HepG2 (cell line): ENCODE results near the gene ARHGAP35. TPM values are rescaled to one million over a fixed set of nuclear protein-coding genes. Genes with fewer than 3 reads are reported as not detected.

Experiments
- ATAC-seq: fragments of 200-7000 bp; cut with Tn5 transposase; 3 replicates; pipeline ENCODE4 v1.9.1; 2020; ENCODE audit warnings: mild to moderate bottlenecking, moderate library complexity
- BruUV-seq: library from RNA; stranded (reverse); fragments of 400-500 nt; replicated peaks from 2 replicates; lab custom pipeline; 2021; lab: Mats Ljungman, UMichigan
- CTCF ChIA-PET: fragments of 300-600 bp; formaldehyde crosslinking; extraction: SDS; loops from one replicate; lab custom pipeline; 2021; ENCODE audit warnings: low total read pairs, inconsistent platforms, low intra/inter-chr PET ratio; lab: Yijun Ruan, JAX
- POLR2A ChIA-PET: fragments of 350-600 bp; sonication (Branson Sonifier 250); formaldehyde crosslinking; loops from one replicate; lab custom pipeline; 2020; ENCODE audit warnings: antibody characterized with exemption, inconsistent platforms; lab: Yijun Ruan, JAX
- DNase-seq: peaks from one replicate; pipeline ENCODE4 v3.0.0-alpha.2; 2015; ENCODE audit warnings: low spot score
- FAIRE-seq: peaks from 3 replicates; lab custom pipeline; 2011; peaks lifted over from hg19 to GRCh38; lab: Jason Lieb, UNC
- H2AFZ ChIP-seq: one replicate; pipeline ENCODE4 v1.6.1; 2011; ENCODE audit warnings: low read length, inconsistent platforms
- H3K27ac ChIP-seq: fragments of 300-600 bp; 3 replicates; pipeline ENCODE4 v1.8.0; 2011; ENCODE audit warnings: mixed run types, mild to moderate bottlenecking, mixed read lengths, low read length, inconsistent platforms; ENCODE audit not compliant: insufficient read depth; ENCODE audit errors: extremely low read length
- H3K27me3 ChIP-seq, 2 experiments: fragments of 200-600 bp in 1 of 2; 2 replicates in 1 of 2; 3 replicates in 1 of 2; pipeline versions ENCODE4 v1.6.0 to v1.8.0; 2011; ENCODE audit warnings: low read length in 2 of 2, mild to moderate bottlenecking in 2 of 2, moderate library complexity in 2 of 2, inconsistent platforms in 1 of 2; ENCODE audit not compliant: insufficient read depth in 2 of 2, control insufficient read depth in 1 of 2
- H3K36me3 ChIP-seq, 2 experiments: fragments of 200-600 bp in 1 of 2; replicated peaks in 1 of 2; 2 replicates in 1 of 2; 3 replicates in 1 of 2; pipeline versions ENCODE4 v1.5.1 to v1.8.0; 2011; ENCODE audit warnings: low read length in 2 of 2, inconsistent platforms in 1 of 2; ENCODE audit not compliant: insufficient read depth in 2 of 2, control insufficient read depth in 1 of 2
- H3K4me1 ChIP-seq: 2 replicates; pipeline ENCODE4 v1.5.1; 2012; ENCODE audit warnings: low read length, inconsistent platforms; ENCODE audit not compliant: insufficient read depth
- H3K4me2 ChIP-seq: 2 replicates; pipeline ENCODE4 v1.6.0; 2011; ENCODE audit warnings: low read depth, low read length, inconsistent platforms
- H3K4me3 ChIP-seq, 3 experiments: fragments of 200-600 bp in 1 of 3; sonication (generic), shearing (Covaris generic) in 1 of 3; replicated peaks in 1 of 3; 2 replicates each; pipeline ENCODE4 v1.5.1; 2011 to 2016; ENCODE audit warnings: low read length in 3 of 3, inconsistent platforms in 2 of 3, low read depth in 2 of 3, mild to moderate bottlenecking in 2 of 3, control low read depth in 1 of 3, mixed read lengths in 1 of 3; ENCODE audit not compliant: insufficient read depth in 1 of 3
- H3K79me2 ChIP-seq: one replicate; pipeline ENCODE4 v1.6.1; 2011; ENCODE audit warnings: low read length, inconsistent platforms; ENCODE audit not compliant: insufficient read depth
- H3K9ac ChIP-seq: 2 replicates; pipeline ENCODE4 v1.6.0; 2011; ENCODE audit warnings: mild to moderate bottlenecking, low read depth, low read length, inconsistent platforms; ENCODE audit not compliant: insufficient read depth
- H3K9me3 ChIP-seq: 2 replicates; pipeline ENCODE4 v1.5.1; 2012; ENCODE audit warnings: mild to moderate bottlenecking, low read length
- H4K20me1 ChIP-seq: 2 replicates; pipeline ENCODE4 v1.6.0; 2011; ENCODE audit warnings: inconsistent platforms, mild to moderate bottlenecking, low read length, moderate library complexity; ENCODE audit not compliant: insufficient read depth
- AGO2 ChIP-seq: fragments of 200-400 bp; formaldehyde crosslinking; optimal IDR thresholded peaks from 2 replicates; pipeline ENCODE3; 2017; ENCODE audit warnings: mild to moderate bottlenecking, low read depth, low read length, moderate library complexity
- E2F5 ChIP-seq: sonication (generic); formaldehyde crosslinking; conservative IDR thresholded peaks from 2 replicates; pipeline ENCODE4 v1.4.0; 2020; ENCODE audit warnings: missing genetic modification reagents
- HMGA1 ChIP-seq: sonication (generic); formaldehyde crosslinking; conservative IDR thresholded peaks from 2 replicates; pipeline ENCODE4 v1.4.0; 2020; ENCODE audit warnings: missing genetic modification reagents
- PLSCR1 ChIP-seq: sonication (generic); formaldehyde crosslinking; IDR thresholded peaks from 2 replicates; pipeline ENCODE4 v1.5.0; 2020; ENCODE audit warnings: missing genetic modification reagents, mild to moderate bottlenecking, borderline replicate concordance
- RERE ChIP-seq: IDR thresholded peaks from 2 replicates; pipeline ENCODE4 v1.6.1; 2016; ENCODE audit warnings: low read depth, missing genetic modification reagents, missing compliant biosample characterization
- ZNF256 ChIP-seq: sonication (generic); formaldehyde crosslinking; conservative IDR thresholded peaks from 2 replicates; pipeline ENCODE4 v1.4.0; 2020; ENCODE audit warnings: missing genetic modification reagents
- ZNF260 ChIP-seq: sonication (generic); formaldehyde crosslinking; IDR thresholded peaks from 2 replicates; pipeline ENCODE4 v1.4.0; 2020; ENCODE audit warnings: missing genetic modification reagents, low read depth, mild to moderate bottlenecking, borderline replicate concordance
- ZNF335 ChIP-seq: sonication (generic); formaldehyde crosslinking; IDR thresholded peaks from 2 replicates; pipeline ENCODE4 v1.4.0; 2020; ENCODE audit warnings: missing genetic modification reagents
- ZNF501 ChIP-seq: sonication (generic); formaldehyde crosslinking; IDR thresholded peaks from 2 replicates; pipeline ENCODE4 v1.5.1; 2020; ENCODE audit warnings: mild to moderate bottlenecking, moderate library complexity, missing genetic modification reagents
- ZNF567 ChIP-seq: sonication (generic); formaldehyde crosslinking; IDR thresholded peaks from 2 replicates; pipeline ENCODE4 v1.8.1; 2023; ENCODE audit warnings: mild to moderate bottlenecking, missing genetic modification reagents, borderline replicate concordance
- ZNF720 ChIP-seq: sonication (generic); formaldehyde crosslinking; IDR thresholded peaks from 2 replicates; pipeline ENCODE4 v1.4.0; 2020; ENCODE audit warnings: missing genetic modification reagents
- ZNF75D ChIP-seq: sonication (generic); formaldehyde crosslinking; IDR thresholded peaks from 2 replicates; pipeline ENCODE4 v1.8.1; 2023; ENCODE audit warnings: missing genetic modification reagents, mild to moderate bottlenecking, borderline replicate concordance
- WGBS: methylation state at CpG from one replicate; pipeline ENCODE4 v1.1.6; 2017; ENCODE audit warnings: low lambda C conversion rate; 5-methylcytosine and 5-hydroxymethylcytosine counted together
- in situ Hi-C: cut with HindIII; loops from 2 replicates; pipeline ENCODE4 v1.10.0; 2017; ENCODE audit warnings: low pct_unique_long_range_greater_than_20kb; ENCODE audit not compliant: extremely low pct_ligation_motif_present
- intact Hi-C: fragments of 100-400 bp; cut with micrococcal nuclease; formaldehyde crosslinking; loops from one replicate; pipeline ENCODE4 v1.10.0; 2022; ENCODE audit not compliant: unreplicated experiment
- polyA plus RNA-seq, 8 experiments: library from polyadenylated mRNA; depleted of rRNA in 3 of 8; stranded (reverse) in 7 of 8; unstranded in 1 of 8; fragments of >200 nt; fragmentation: Illumina TruSeq in 4 of 8; extraction: Trizol in 4 of 8; gene quantifications; 2 replicates each; pipeline versions ENCODE4 v1.2.1 to v1.2.3, GENCODE V29; 2011 to 2016; ENCODE audit warnings: low read depth in 4 of 8, missing spikeins in 1 of 8, mixed read lengths in 1 of 8; ENCODE audit not compliant: insufficient read depth in 1 of 8
- total RNA-seq, 5 experiments: library from RNA; depleted of rRNA; stranded (reverse); fragments of >200 nt; fragmentation: Illumina TruSeq; extraction: Trizol; gene quantifications; 2 replicates each; pipeline ENCODE4 v1.2.3, GENCODE V29; 2016; ENCODE audit warnings: low read depth in 1 of 5
- TF ChIP-seq, protein P1 (sequence below): IDR thresholded peaks from 2 replicates; pipeline ENCODE4 v1.6.1; 2016; ENCODE audit warnings: low read depth
- TF ChIP-seq, protein P2 (sequence below): sonication (generic); IDR thresholded peaks from 2 replicates; pipeline ENCODE4 v1.6.1; 2016; ENCODE audit warnings: low read depth, borderline replicate concordance

Gene ARHGAP35
- total and polyA plus RNA-seq, 2 of the 13 experiments (the other 11 are each of a cell fraction or from before 2014, with no cell fraction given): 30.1 to 30.2 TPM

GRCh38 chr19:46907880-46908279 is 47.1 kb downstream of the ARHGAP35 start (continued):
- TF ChIP-seq, protein P1, sequence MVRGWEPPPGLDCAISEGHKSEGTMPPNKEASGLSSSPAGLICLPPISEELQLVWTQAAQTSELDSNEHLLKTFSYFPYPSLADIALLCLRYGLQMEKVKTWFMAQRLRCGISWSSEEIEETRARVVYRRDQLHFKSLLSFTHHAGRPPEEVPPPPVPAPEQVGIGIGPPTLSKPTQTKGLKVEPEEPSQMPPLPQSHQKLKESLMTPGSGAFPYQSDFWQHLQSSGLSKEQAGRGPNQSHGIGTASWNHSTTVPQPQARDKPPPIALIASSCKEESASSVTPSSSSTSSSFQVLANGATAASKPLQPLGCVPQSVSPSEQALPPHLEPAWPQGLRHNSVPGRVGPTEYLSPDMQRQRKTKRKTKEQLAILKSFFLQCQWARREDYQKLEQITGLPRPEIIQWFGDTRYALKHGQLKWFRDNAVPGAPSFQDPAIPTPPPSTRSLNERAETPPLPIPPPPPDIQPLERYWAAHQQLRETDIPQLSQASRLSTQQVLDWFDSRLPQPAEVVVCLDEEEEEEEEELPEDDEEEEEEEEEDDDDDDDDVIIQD (CRISPR knock-in tag): no peak
- TF ChIP-seq ZNF567 (CRISPR knock-in tag) (no peak), ZNF501 (CRISPR knock-in tag) (no peak)
- TF ChIP-seq, protein P2, sequence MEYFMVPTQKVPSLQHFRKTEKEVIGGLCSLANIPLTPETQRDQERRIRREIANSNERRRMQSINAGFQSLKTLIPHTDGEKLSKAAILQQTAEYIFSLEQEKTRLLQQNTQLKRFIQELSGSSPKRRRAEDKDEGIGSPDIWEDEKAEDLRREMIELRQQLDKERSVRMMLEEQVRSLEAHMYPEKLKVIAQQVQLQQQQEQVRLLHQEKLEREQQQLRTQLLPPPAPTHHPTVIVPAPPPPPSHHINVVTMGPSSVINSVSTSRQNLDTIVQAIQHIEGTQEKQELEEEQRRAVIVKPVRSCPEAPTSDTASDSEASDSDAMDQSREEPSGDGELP: no peak

DNA sequence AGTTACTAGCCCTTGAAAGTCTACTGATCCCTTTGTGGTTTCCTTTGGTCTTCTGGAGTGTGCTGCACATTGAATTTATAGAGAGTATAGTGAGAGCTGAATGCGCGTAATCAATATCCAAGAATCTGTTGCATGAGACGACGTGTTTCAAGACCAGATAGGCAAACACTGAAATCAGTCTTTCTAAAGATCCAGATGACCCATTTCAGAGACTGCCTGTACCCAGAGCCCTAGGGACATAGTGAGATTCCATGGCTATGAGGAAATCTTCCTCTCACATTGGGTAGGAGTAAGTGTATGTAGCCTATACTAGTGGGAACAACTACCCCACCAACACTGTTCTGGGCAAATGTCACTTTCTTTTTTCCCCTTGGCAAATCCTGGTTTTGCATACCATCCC is 48.6 kb downstream of the ARHGAP35 start:
- ChIA-PET POLR2A (no interaction called here), CTCF (no interaction called here)
- in situ Hi-C loops: no loop called here
- no peak overlapping the region for H3K4me3 ChIP-seq
- H3K4me2 ChIP-seq: no peak overlapping the region
- H3K9ac ChIP-seq: no peak overlapping the region
- peaks cover 20% of the 10 kb centered on the region; the same call in 1 of the 2 replicates for H4K20me1 ChIP-seq
- H3K79me2 ChIP-seq: peaks cover 79% of the 10 kb centered on the region
- DNase-seq: no peak
- H3K27me3 ChIP-seq: no peaks in the 10 kb centered on the region
- no peaks in the 10 kb centered on the region for H3K9me3 ChIP-seq
- 96% methylated on average over 4 of the region's 4 CpGs for WGBS
- no TSS peak for BruUV-seq
- no peak overlapping the region for H3K27ac ChIP-seq
- intact Hi-C loops: no loop called here
- no peak for FAIRE-seq
- no peak overlapping the region for H2AFZ ChIP-seq
- ATAC-seq: no peak
- H3K4me1 ChIP-seq: peaks cover 44% of the 10 kb centered on the region
- H3K36me3 ChIP-seq: no peaks in the 10 kb centered on the region; a peak in 1 of 5 replicates
- TF ChIP-seq E2F5 (no peak), AGO2 (no peak), HMGA1 (CRISPR knock-in tag) (no peak), ZNF256 (CRISPR knock-in tag) (no peak), RERE (CRISPR knock-in tag) (no peak), ZNF720 (CRISPR knock-in tag) (no peak), PLSCR1 (no peak), ZNF75D (CRISPR knock-in tag) (no peak), ZNF260 (CRISPR knock-in tag) (no peak), ZNF335 (CRISPR knock-in tag) (no peak)
